C4-2B (cell line): ENCODE measurements around the gene CGB1.
"Not testable (repeated sequence)": the region's sequence is repeated elsewhere in the genome, so short reads cannot be mapped to it uniquely, and the experiment has no call there.

Source experiments
- H3K27ac ChIP-seq: fragments of 450-650 bp; 2 replicates; pipeline ENCODE4 v1.5.1; 2017
- ZFX ChIP-seq: fragments of 450-650 bp; IDR thresholded peaks from 2 replicates; pipeline ENCODE4 v1.6.1; 2017
- TF ChIP-seq, protein P1 (sequence below): fragments of 450-650 bp; conservative IDR thresholded peaks from 2 replicates; pipeline ENCODE4 v1.5.1; 2017; ENCODE audit warnings: mild to moderate bottlenecking

The CGB1 gene

DNA sequence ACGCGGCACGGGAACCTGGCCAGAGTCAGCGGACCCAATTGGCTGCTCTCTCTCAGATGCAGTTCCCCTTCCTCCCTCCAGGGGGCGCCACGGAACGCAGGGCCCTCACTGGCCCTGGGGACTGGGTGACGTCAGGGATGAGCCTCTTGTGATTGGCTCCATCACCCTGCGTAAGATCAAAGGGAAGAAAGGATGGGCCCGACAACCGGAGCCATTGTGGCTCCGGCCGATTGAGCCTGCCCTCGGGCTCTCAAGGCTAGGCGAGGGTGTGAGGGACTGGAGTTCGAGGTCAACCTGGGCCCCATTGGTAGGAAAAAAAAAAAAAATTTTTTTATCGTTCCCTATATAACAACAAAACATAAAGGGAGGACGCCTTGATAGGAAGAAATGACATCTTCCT, at the start of gene CGB1:
TSS of gene CGB1 (minus strand) at position 81 of the 400 bp plus-strand sequence. CDS start 184 bp downstream, outside the sequence.
- not testable (repeated sequence) for H3K27ac ChIP-seq
- TF ChIP-seq, protein P1, sequence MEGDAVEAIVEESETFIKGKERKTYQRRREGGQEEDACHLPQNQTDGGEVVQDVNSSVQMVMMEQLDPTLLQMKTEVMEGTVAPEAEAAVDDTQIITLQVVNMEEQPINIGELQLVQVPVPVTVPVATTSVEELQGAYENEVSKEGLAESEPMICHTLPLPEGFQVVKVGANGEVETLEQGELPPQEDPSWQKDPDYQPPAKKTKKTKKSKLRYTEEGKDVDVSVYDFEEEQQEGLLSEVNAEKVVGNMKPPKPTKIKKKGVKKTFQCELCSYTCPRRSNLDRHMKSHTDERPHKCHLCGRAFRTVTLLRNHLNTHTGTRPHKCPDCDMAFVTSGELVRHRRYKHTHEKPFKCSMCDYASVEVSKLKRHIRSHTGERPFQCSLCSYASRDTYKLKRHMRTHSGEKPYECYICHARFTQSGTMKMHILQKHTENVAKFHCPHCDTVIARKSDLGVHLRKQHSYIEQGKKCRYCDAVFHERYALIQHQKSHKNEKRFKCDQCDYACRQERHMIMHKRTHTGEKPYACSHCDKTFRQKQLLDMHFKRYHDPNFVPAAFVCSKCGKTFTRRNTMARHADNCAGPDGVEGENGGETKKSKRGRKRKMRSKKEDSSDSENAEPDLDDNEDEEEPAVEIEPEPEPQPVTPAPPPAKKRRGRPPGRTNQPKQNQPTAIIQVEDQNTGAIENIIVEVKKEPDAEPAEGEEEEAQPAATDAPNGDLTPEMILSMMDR = peak; percentile 46

DNA sequence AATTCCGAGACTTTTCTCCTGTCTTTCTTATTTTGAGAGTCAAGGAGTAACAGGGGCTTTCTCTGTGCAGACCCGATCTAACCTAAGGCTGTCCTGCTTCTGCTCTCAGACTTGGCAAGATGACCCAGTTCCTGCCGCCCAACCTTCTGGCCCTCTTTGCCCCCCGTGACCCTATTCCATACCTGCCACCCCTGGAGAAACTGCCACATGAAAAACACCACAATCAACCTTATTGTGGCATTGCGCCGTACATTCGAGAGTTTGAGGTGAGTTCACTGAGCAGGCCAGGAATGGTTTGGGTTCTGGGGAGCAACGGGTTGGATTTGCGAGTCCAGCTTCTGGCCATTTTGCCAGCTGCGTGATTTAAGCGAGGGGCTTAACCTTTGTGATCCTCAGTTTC, 49.6 kb upstream of the CGB1 start:
- H3K27ac ChIP-seq = peak overlapping the region; percentile 90
- TF ChIP-seq, protein P1 = no peak
- no peak for TF ChIP-seq ZFX

DNA sequence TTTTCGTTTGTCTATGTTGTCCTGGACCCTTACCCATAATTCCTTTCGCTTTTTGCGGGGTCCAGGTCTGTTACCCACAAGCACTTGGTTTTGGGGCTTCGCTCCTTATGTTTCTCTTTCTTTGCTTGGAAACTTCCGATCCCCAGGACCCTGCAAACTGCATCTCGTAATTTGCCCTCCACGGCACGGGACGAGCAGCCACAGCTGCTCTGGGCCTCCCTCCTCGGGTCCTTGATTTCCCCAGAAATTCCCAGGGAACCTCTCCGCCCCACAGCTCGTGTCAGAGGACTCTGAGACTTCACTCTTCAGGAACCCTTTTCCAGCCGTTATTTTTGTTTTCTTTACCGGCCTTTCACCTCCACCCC, 49.2 kb upstream of the CGB1 start:
- TF ChIP-seq ZFX = no peak
- TF ChIP-seq, protein P1 = no peak

DNA sequence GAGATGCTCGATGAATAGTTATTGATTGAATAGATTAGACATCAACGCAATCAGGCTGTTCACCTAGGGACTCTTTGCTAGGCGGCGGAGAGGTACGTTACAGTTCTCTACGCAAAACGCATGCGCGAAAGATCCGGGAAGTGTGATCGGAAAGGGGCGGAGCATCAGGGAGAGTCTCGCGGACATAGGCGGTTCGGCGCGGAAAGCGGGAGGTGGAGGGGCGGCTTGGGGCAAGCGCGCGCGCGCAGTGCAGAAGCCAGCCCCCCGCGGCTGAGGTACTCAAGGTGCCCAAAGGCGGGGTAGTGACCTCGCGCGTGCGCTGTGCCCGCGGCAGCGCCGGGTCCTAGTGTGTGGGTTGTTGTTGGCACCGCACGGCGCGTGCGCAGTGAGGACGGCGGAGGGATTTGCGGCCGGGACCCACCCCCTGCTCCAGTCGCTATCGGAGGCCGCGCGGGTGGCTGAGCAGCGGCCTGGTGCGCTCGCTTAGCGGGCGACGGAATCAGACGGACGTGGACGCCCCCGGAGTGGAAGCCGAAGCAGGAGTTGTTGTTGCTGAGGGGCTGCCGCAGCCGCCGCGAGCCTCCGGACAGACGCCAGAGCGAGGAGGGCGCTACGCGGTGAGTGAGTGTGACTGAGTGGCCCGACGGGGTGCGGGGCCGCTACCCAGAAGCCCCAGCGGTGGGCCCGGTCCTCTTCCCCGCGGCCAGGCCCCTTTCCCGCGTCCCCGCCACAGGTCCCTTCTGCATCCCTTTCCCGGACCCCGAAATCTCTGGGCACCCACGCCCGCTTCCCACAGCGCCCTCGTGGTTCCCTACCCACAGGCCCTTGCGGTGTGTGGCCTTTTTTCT, 48.5 kb upstream of the CGB1 start, which contains the start of gene SNRNP70:
TSS of gene SNRNP70 (plus strand) at position 432 of the 848 bp plus-strand sequence. CDS start 964 bp downstream, outside the sequence.
- TF ChIP-seq, protein P1 = no peak
- peak; percentile 80 for TF ChIP-seq ZFX
- peak within 1 kb of the TSS; percentile 90 for H3K27ac ChIP-seq

More for the DNA sequence above, 49.2 kb upstream of the CGB1 start:
- H3K27ac ChIP-seq = peak overlapping the region; percentile 90

DNA sequence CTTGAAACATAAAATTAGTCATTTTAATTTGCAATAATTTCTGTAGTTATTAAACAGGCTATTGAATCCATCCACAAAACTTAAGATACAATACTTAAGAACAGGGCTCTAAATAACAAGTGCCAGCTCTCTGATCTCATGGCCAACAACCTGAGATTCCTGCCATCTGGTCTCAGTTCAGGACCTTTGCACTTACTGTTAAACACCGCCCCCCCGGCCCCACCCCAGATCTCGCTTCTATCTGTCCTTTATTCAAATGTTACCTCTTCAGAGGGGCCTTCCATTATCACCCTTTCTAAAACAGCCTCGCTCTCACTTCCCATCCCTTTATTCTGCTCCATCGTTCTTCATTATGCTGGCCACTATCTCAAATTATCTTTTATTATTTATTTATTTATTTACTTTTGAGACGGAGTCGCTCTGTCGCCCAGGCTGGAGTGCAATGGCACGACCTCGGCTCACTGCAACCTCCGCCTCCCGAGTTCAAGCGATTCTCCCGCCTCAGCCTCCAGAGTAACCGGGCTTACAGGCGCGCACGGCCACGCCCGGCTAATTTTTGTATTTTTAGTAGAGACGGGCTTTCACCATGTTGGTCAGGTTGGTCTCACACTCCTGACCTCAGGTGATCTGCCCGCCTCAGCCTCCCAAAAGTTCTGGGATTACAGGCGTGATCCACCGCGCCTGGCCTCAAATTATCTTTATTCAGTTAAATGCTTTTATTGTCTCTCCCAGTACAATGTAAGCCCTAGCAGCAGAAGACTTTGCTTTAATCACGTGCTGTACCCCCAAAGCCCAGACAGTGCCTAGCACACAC, 47.7 kb upstream of the CGB1 start:
- peak overlapping the region; percentile 90 for H3K27ac ChIP-seq
- TF ChIP-seq ZFX = no peak
- TF ChIP-seq, protein P1 = no peak

DNA sequence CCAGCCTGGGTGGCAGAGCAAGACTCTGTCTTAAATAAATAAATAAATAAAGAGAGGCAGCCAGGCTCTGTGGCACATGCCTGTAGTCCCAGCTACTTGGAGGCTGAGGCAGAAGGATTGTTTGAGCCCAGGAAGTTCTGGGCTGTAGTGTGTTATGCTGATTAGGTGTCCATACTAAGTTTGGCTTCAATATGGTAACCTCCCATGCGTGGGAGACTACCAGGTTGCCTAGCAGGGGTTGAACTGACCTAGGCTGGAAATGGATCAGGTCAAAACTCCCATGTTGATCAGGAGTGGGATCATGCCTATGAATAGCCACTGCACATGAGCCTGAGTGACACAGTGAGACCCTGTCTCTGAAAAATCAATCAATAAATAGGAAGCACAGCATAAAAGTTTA, 44.6 kb upstream of the CGB1 start:
- TF ChIP-seq ZFX = no peak
- TF ChIP-seq, protein P1 = no peak
- H3K27ac ChIP-seq = no peak overlapping the region

DNA sequence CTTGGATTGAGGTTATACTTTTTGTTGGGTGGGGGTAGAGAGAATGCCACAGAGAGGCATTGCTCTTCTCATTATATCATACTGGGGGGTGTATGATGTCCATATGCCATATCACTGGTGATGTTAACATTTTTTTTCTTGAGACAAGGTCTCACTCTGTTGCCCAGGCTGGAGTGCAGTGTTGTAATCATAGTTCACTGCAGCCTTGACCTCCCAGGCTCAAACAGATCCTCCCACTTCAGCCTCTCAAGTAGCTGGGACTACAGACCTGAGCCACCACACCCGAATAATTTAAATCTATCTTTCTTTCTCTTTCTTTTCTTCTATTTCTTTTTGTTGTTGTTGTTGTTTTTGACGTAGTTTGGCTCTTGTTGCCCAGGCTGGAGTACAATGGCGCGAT, 43.7 kb upstream of the CGB1 start:
- H3K27ac ChIP-seq = no peak overlapping the region
- TF ChIP-seq, protein P1 = no peak
- TF ChIP-seq ZFX = no peak
